K562 (cell line): Measurements from ENCODE around the gene BRPF1. TPM values are rescaled to one million over a fixed set of nuclear protein-coding genes. Genes with fewer than 3 reads are reported as not detected.
A peak's percentile ranks its signal among the peaks of the same experiment; 100 is the strongest.

Source experiments
- HDAC1 ChIP-seq, 2 experiments: fragments of 450-650 bp; IDR thresholded peaks; 2 replicates each; pipeline ENCODE4 v1.6.1; 2016 to 2017; ENCODE audit warnings: inconsistent platforms in 1 of 2, mild to moderate bottlenecking in 1 of 2, moderate library complexity in 1 of 2
- JUNB ChIP-seq: fragments of 450-650 bp; formaldehyde crosslinking; conservative IDR thresholded peaks from 2 replicates; pipeline ENCODE4 v1.4.0; 2020; ENCODE audit warnings: mild to moderate bottlenecking
- MED1 ChIP-seq: sonication (generic); formaldehyde crosslinking; IDR thresholded peaks from 2 replicates; pipeline ENCODE4 v1.8.1; 2023; ENCODE audit warnings: missing genetic modification reagents, borderline replicate concordance
- RBM25 ChIP-seq: fragments of 200-400 bp; formaldehyde crosslinking; IDR thresholded peaks from 2 replicates; pipeline ENCODE4 v1.6.1; 2018; ENCODE audit warnings: low read length, low read depth, moderate library complexity; ENCODE audit not compliant: severe bottlenecking
- TFAM ChIP-seq: fragments of 250-450 bp; sonication (Bioruptor Pico); conservative IDR thresholded peaks from 2 replicates; pipeline ENCODE4 v1.5.0; 2021; ENCODE audit warnings: mild to moderate bottlenecking, moderate library complexity
- ZC3H11A ChIP-seq: IDR thresholded peaks from 2 replicates; pipeline ENCODE4 v1.6.1; 2012; ENCODE audit warnings: low read depth, low read length, improper control_type of control experiment
- ZKSCAN1 ChIP-seq: fragments of 150-350 bp; IDR thresholded peaks from 2 replicates; pipeline ENCODE4 v1.6.1; 2016; ENCODE audit warnings: low read depth, low read length
- polyA plus RNA-seq, 8 experiments: library from polyadenylated mRNA; depleted of rRNA in 4 of 8; stranded (reverse) in 5 of 8; unstranded in 3 of 8; fragments of >200 nt; fragmentation: Nextera tagmentation in 2 of 8; fragmentation: Illumina TruSeq in 1 of 8; extraction: Ambion mirVana in 2 of 8; extraction: Trizol in 1 of 8; gene quantifications; 2 replicates each; pipeline versions ENCODE4 v1.2.1 to v1.2.3, GENCODE V29; 2011 to 2014; ENCODE audit warnings: inconsistent platforms in 1 of 8, missing spikeins in 1 of 8
- total RNA-seq, 7 experiments: library from RNA; depleted of rRNA in 6 of 7; stranded (reverse); fragments of >200 nt in 6 of 7; fragmentation: Illumina TruSeq in 2 of 7; extraction: Trizol in 2 of 7; gene quantifications; 2 replicates each; pipeline versions ENCODE4 v1.2.1 to v1.2.3, GENCODE V29; 2011 to 2021; ENCODE audit warnings: low replicate concordance in 1 of 7
- TF ChIP-seq, protein P1 (sequence below): IDR thresholded peaks from 2 replicates; pipeline ENCODE4 v1.6.1; 2016; ENCODE audit warnings: missing genetic modification characterization, missing compliant biosample characterization
- TF ChIP-seq, protein P2 (sequence below): fragments of 250-450 bp; sonication (Bioruptor Pico); IDR thresholded peaks from 2 replicates; pipeline ENCODE4 v1.9.0; 2021; ENCODE audit warnings: mild to moderate bottlenecking
- TF ChIP-seq, protein P3 (sequence below), 2 experiments: fragments of 450-650 bp; IDR thresholded peaks; 2 replicates each; pipeline ENCODE4 v1.6.1; 2018; ENCODE audit warnings: mild to moderate bottlenecking in 2 of 2, low read depth in 1 of 2; ENCODE audit not compliant: partially characterized antibody in 2 of 2
- TF ChIP-seq, protein P4 (sequence below): sonication (generic); IDR thresholded peaks from 2 replicates; pipeline ENCODE4 v1.6.1; 2016
- TF ChIP-seq, protein P5 (sequence below): sonication (generic); formaldehyde crosslinking; IDR thresholded peaks from 2 replicates; pipeline ENCODE4 v1.5.0; 2020; ENCODE audit warnings: missing genetic modification reagents
- TF ChIP-seq, protein P6 (sequence below): fragments of 450-650 bp; IDR thresholded peaks from 2 replicates; pipeline ENCODE4 v1.6.1; 2014; ENCODE audit warnings: low read depth, mild to moderate bottlenecking, moderate library complexity, borderline replicate concordance
- TF ChIP-seq, protein P7 (sequence below), 2 experiments: fragments of 450-650 bp in 1 of 2; sonication (generic) in 1 of 2; formaldehyde crosslinking in 1 of 2; IDR thresholded peaks in 1 of 2; conservative IDR thresholded peaks in 1 of 2; 2 replicates each; pipeline versions ENCODE4 v1.6.1 to v1.8.1; 2016 to 2023; ENCODE audit warnings: mild to moderate bottlenecking in 2 of 2, moderate library complexity in 2 of 2, inconsistent platforms in 1 of 2, missing genetic modification reagents in 1 of 2

The BRPF1 gene
- total and polyA plus RNA-seq, 9 of the 15 experiments (the other 6 are each of a cell fraction or from before 2014, with no cell fraction given) = 1.1 to 40.2 (median 23.5) TPM

DNA sequence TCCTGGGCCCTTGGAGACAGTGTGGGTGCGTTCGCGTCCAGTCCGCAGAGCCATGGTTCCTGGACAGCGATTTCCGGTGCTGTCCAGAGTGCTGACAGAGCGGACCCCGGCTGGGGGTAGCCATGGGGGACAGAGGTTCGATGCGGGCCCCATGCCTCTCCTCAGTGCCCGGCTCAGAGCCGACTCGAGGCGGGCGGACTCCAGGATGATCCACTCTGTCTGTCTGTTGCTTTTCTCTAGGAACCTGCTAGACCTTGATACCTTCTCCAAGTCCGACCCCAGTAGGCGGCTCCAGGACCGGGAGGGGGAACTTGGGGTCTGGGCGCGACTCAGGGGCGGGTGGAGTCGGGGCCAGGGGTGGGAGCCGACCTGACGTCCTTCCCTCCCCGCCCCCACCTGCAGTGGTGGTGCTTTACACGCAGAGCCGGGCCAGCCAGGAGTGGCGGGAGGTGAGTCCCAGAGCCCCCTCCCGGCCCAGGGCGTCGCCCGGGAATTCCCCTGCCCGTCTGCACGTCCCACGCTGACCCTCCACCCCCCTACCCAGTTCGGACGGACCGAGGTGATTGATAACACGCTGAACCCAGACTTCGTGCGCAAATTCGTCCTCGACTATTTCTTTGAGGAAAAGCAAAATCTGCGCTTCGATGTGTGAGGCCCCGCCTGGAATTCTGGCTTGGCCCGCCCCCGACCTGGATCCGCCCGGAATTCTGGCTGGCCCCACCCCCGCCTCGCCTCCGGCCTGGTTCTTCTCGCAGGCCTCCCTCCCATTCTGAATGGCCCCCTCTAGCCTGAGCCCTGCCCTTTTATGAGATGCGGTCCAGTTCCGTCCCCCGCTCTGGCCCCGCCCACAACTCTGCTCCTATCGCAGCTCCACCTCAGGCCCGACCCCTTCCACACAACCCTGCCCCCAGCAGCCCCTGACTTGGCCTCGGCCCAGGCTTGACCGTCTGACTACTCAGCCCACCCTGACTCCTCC lies 26.9 kb upstream of the BRPF1 start (continued):
- TF ChIP-seq, protein P1, sequence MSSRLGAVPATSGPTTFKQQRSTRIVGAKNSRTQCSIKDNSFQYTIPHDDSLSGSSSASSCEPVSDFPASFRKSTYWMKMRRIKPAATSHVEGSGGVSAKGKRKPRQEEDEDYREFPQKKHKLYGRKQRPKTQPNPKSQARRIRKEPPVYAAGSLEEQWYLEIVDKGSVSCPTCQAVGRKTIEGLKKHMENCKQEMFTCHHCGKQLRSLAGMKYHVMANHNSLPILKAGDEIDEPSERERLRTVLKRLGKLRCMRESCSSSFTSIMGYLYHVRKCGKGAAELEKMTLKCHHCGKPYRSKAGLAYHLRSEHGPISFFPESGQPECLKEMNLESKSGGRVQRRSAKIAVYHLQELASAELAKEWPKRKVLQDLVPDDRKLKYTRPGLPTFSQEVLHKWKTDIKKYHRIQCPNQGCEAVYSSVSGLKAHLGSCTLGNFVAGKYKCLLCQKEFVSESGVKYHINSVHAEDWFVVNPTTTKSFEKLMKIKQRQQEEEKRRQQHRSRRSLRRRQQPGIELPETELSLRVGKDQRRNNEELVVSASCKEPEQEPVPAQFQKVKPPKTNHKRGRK (tag) = no peak
- peak in 1 of 2 experiments; percentile 74; a peak in 1 of 4 replicates for TF ChIP-seq HDAC1 (IDR thresholded peaks at IDR 0.05)
- TF ChIP-seq, protein P2, sequence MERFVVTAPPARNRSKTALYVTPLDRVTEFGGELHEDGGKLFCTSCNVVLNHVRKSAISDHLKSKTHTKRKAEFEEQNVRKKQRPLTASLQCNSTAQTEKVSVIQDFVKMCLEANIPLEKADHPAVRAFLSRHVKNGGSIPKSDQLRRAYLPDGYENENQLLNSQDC (CRISPR knock-in tag) = no peak
- TF ChIP-seq, protein P3, sequence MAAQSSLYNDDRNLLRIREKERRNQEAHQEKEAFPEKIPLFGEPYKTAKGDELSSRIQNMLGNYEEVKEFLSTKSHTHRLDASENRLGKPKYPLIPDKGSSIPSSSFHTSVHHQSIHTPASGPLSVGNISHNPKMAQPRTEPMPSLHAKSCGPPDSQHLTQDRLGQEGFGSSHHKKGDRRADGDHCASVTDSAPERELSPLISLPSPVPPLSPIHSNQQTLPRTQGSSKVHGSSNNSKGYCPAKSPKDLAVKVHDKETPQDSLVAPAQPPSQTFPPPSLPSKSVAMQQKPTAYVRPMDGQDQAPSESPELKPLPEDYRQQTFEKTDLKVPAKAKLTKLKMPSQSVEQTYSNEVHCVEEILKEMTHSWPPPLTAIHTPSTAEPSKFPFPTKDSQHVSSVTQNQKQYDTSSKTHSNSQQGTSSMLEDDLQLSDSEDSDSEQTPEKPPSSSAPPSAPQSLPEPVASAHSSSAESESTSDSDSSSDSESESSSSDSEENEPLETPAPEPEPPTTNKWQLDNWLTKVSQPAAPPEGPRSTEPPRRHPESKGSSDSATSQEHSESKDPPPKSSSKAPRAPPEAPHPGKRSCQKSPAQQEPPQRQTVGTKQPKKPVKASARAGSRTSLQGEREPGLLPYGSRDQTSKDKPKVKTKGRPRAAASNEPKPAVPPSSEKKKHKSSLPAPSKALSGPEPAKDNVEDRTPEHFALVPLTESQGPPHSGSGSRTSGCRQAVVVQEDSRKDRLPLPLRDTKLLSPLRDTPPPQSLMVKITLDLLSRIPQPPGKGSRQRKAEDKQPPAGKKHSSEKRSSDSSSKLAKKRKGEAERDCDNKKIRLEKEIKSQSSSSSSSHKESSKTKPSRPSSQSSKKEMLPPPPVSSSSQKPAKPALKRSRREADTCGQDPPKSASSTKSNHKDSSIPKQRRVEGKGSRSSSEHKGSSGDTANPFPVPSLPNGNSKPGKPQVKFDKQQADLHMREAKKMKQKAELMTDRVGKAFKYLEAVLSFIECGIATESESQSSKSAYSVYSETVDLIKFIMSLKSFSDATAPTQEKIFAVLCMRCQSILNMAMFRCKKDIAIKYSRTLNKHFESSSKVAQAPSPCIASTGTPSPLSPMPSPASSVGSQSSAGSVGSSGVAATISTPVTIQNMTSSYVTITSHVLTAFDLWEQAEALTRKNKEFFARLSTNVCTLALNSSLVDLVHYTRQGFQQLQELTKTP (IDR thresholded peaks at IDR 0.05; ENCODE audit: low read depth in 1 of 2, partially characterized antibody in 2 of 2) = peak in 1 of 2 experiments; percentile 99
- TF ChIP-seq MED1 (CRISPR knock-in tag) = no peak
- TF ChIP-seq RBM25 = no peak
- TF ChIP-seq ZKSCAN1 = no peak
- TF ChIP-seq, protein P4, sequence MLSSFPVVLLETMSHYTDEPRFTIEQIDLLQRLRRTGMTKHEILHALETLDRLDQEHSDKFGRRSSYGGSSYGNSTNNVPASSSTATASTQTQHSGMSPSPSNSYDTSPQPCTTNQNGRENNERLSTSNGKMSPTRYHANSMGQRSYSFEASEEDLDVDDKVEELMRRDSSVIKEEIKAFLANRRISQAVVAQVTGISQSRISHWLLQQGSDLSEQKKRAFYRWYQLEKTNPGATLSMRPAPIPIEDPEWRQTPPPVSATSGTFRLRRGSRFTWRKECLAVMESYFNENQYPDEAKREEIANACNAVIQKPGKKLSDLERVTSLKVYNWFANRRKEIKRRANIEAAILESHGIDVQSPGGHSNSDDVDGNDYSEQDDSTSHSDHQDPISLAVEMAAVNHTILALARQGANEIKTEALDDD = no peak
- TF ChIP-seq, protein P5, sequence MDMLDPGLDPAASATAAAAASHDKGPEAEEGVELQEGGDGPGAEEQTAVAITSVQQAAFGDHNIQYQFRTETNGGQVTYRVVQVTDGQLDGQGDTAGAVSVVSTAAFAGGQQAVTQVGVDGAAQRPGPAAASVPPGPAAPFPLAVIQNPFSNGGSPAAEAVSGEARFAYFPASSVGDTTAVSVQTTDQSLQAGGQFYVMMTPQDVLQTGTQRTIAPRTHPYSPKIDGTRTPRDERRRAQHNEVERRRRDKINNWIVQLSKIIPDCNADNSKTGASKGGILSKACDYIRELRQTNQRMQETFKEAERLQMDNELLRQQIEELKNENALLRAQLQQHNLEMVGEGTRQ (CRISPR knock-in tag) = peak; percentile 68
- TF ChIP-seq, protein P6, sequence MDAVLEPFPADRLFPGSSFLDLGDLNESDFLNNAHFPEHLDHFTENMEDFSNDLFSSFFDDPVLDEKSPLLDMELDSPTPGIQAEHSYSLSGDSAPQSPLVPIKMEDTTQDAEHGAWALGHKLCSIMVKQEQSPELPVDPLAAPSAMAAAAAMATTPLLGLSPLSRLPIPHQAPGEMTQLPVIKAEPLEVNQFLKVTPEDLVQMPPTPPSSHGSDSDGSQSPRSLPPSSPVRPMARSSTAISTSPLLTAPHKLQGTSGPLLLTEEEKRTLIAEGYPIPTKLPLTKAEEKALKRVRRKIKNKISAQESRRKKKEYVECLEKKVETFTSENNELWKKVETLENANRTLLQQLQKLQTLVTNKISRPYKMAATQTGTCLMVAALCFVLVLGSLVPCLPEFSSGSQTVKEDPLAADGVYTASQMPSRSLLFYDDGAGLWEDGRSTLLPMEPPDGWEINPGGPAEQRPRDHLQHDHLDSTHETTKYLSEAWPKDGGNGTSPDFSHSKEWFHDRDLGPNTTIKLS = no peak
- TF ChIP-seq, protein P7, sequence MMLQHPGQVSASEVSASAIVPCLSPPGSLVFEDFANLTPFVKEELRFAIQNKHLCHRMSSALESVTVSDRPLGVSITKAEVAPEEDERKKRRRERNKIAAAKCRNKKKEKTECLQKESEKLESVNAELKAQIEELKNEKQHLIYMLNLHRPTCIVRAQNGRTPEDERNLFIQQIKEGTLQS (IDR thresholded peaks at IDR 0.05) = no peak
- TF ChIP-seq, protein P7 (CRISPR knock-in tag; conservative IDR thresholded peaks at IDR 0.05) = no peak
- TF ChIP-seq TFAM (CRISPR knock-in tag) = no peak
- no peak for TF ChIP-seq JUNB
- no peak for TF ChIP-seq ZC3H11A
